ENCODE data around the gene EDC3. TPM values are rescaled to one million over a fixed set of nuclear protein-coding genes. Genes with fewer than 3 reads are reported as not detected.

Gene EDC3
- total and polyA plus RNA-seq, 8 donors, result 27.9 to 43.6 (median 36.7) TPM

- H3K36me3 ChIP-seq, result peaks cover 0 to 38% of the 10 kb centered on the region in 2 donors
- ATAC-seq (no peak), DNase-seq (no peak)
- H3K27me3 ChIP-seq, result no peaks in the 10 kb centered on the region
- TF ChIP-seq CTCF (IDR thresholded peaks at IDR 0.05), result no peak
- peaks cover 5 to 37% of the 10 kb centered on the region in 2 donors for H3K4me1 ChIP-seq
- no peak overlapping the region for H3K4me3 ChIP-seq
- no peaks in the 10 kb centered on the region for H3K9me3 ChIP-seq
- peak overlapping the region in 1 of 2 donors; percentile 69 for H3K27ac ChIP-seq
- intact Hi-C loops (cut with DNase I), result no loop called here
These were observed 52.1 kb downstream of the EDC3 start for GRCh38 chr15:74643665-74644204.

GRCh38 chr15:74642734-74643664 is 52.8 kb downstream of the EDC3 start:
- no peak for DNase-seq
- Histone ChIP-seq H3K27me3 (no peaks in the 10 kb centered on the region), H3K4me1 (peaks cover 5 to 37% of the 10 kb centered on the region in 2 donors), H3K4me3 (no peak overlapping the region), H3K9me3 (no peaks in the 10 kb centered on the region), H3K36me3 (peaks cover 0 to 45% of the 10 kb centered on the region in 2 donors), H3K27ac (peak overlapping the region; percentile 69 to 74)
- ATAC-seq, result peak; percentile 72
- TF ChIP-seq CTCF (IDR thresholded peaks at IDR 0.05), result no peak
- intact Hi-C loops (cut with DNase I), result no loop called here

GRCh38 chr15:74642348-74642733 is 53.5 kb downstream of the EDC3 start:
- ATAC-seq, result peak; percentile 84
- H3K4me1 ChIP-seq, result peaks cover 5 to 37% of the 10 kb centered on the region in 2 donors
- H3K27ac ChIP-seq, result peak overlapping the region; percentile 69 to 74
- TF ChIP-seq CTCF (IDR thresholded peaks at IDR 0.05), result no peak
- H3K36me3 ChIP-seq, result peaks cover 0 to 52% of the 10 kb centered on the region in 2 donors
- intact Hi-C loops (cut with DNase I), result no loop called here
- no peaks in the 10 kb centered on the region for H3K27me3 ChIP-seq
- no peaks in the 10 kb centered on the region for H3K9me3 ChIP-seq
- DNase-seq, result peak in 1 of 4 donors; percentile 76
- no peak overlapping the region for H3K4me3 ChIP-seq

GRCh38 chr15:74641151-74641550 is 54.7 kb downstream of the EDC3 start:
- Histone ChIP-seq H3K9me3 (no peaks in the 10 kb centered on the region), H3K27ac (peak overlapping the region in 1 of 2 donors; percentile 69), H3K27me3 (no peaks in the 10 kb centered on the region), H3K36me3 (peaks cover 0 to 63% of the 10 kb centered on the region in 2 donors), H3K4me1 (peaks cover 5 to 37% of the 10 kb centered on the region in 2 donors), H3K4me3 (no peak overlapping the region)
- intact Hi-C loops (cut with DNase I), result no loop called here
- no peak for TF ChIP-seq CTCF (IDR thresholded peaks at IDR 0.05)
- no peak for DNase-seq
- no peak for ATAC-seq

GRCh38 chr15:74636984-74637383 is 58.8 kb downstream of the EDC3 start:
- Histone ChIP-seq H3K27me3 (no peaks in the 10 kb centered on the region), H3K36me3 (peaks cover 0 to 96% of the 10 kb centered on the region in 2 donors), H3K27ac (no peak overlapping the region), H3K4me1 (peaks cover 0 to 16% of the 10 kb centered on the region in 2 donors), H3K9me3 (no peaks in the 10 kb centered on the region), H3K4me3 (no peak overlapping the region)
- intact Hi-C loops (cut with DNase I), result loop anchor here (10.0 kb wide), 2 partner anchors 128 to 318 kb away; partner anchors contain the start of gene RPP25 (in 1 of the 2)
- DNase-seq (no peak), ATAC-seq (no peak)
- no peak for TF ChIP-seq CTCF (IDR thresholded peaks at IDR 0.05)

Measured in left lung (tissue), 10 donors.